ENCODE measurements around the gene RNPS1.

GRCh38 chr16:2317231-2318020 lies 49.5 kb upstream of the RNPS1 start:
- TF ChIP-seq, protein P1, sequence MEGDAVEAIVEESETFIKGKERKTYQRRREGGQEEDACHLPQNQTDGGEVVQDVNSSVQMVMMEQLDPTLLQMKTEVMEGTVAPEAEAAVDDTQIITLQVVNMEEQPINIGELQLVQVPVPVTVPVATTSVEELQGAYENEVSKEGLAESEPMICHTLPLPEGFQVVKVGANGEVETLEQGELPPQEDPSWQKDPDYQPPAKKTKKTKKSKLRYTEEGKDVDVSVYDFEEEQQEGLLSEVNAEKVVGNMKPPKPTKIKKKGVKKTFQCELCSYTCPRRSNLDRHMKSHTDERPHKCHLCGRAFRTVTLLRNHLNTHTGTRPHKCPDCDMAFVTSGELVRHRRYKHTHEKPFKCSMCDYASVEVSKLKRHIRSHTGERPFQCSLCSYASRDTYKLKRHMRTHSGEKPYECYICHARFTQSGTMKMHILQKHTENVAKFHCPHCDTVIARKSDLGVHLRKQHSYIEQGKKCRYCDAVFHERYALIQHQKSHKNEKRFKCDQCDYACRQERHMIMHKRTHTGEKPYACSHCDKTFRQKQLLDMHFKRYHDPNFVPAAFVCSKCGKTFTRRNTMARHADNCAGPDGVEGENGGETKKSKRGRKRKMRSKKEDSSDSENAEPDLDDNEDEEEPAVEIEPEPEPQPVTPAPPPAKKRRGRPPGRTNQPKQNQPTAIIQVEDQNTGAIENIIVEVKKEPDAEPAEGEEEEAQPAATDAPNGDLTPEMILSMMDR (IDR thresholded peaks at IDR 0.05; ENCODE audit: insufficient read depth, low read length, poor library complexity, severe bottlenecking) = no peak
- TF ChIP-seq EZH2phosphoT487 (conservative IDR thresholded peaks at IDR 0.05; ENCODE audit: low read length) = no peak
